ENCODE results near the gene HOXA13. TPM values are rescaled to one million over a fixed set of nuclear protein-coding genes. Genes with fewer than 3 reads are reported as not detected.

HOXA13 gene
- total RNA-seq, 2 experiments from 2014 or later = not detected

DNA sequence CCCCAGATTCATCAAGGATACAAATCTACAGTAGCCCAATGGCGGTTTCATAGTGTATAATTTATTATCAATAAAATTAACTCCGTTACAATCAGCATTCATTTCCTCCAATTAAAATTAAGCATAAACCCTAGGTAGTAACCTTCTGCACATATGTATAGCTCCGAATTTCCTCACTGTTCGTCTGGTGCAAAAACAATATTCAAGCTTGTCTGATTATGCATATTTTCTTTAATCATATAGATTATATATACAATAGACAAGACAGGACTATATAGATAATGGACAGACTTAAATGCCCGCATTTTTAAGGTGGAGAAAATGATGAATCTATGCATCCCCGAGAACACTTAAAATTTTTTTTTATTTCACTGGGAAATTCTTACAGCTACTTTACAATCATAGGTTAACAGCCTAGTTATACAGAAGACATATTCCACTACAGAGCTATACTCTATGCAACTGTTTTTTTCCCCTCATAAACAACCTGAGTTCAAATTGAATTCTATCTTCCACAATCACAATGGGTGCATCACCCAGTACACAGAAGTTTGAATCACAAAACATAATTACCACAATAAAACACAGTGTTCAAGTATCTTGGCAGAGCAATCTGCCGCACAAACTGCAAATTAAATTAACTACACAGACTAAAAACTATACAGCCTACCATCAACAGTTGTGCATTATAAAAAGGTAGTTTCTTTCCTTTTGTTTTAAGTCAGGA is 37.2 kb downstream of the HOXA13 start:
- no peaks in the 10 kb centered on the region for H3K9me3 Mint-ChIP-seq
- ATAC-seq (no peak), DNase-seq (no peak)
- POLR2A ChIA-PET = interaction anchor here (0.6 to 0.8 kb wide), 2 partner anchors 15 to 36 kb away, joined by 3 read pairs; no protein-coding TSS in a partner anchor
- CTCF ChIA-PET = interaction anchor here (0.6 to 4.5 kb wide), 9 partner anchors 12 to 1692 kb away, joined by 3 to 63 read pairs (median 6); partner anchors contain the start of genes HOXA10 and HOXA3
- H3K36me3 Mint-ChIP-seq (ENCODE audit: low read depth) = no peaks in the 10 kb centered on the region
- H3K4me3 Mint-ChIP-seq = no peak overlapping the region
- intact Hi-C loops (cut with micrococcal nuclease) = no loop called here
- peaks cover 29% of the 10 kb centered on the region for H3K4me1 Mint-ChIP-seq (ENCODE audit: low read depth)
- H3K27me3 Mint-ChIP-seq = peaks cover 80% of the 10 kb centered on the region
- no peak overlapping the region for H3K27ac Mint-ChIP-seq
- TF ChIP-seq, protein P1, sequence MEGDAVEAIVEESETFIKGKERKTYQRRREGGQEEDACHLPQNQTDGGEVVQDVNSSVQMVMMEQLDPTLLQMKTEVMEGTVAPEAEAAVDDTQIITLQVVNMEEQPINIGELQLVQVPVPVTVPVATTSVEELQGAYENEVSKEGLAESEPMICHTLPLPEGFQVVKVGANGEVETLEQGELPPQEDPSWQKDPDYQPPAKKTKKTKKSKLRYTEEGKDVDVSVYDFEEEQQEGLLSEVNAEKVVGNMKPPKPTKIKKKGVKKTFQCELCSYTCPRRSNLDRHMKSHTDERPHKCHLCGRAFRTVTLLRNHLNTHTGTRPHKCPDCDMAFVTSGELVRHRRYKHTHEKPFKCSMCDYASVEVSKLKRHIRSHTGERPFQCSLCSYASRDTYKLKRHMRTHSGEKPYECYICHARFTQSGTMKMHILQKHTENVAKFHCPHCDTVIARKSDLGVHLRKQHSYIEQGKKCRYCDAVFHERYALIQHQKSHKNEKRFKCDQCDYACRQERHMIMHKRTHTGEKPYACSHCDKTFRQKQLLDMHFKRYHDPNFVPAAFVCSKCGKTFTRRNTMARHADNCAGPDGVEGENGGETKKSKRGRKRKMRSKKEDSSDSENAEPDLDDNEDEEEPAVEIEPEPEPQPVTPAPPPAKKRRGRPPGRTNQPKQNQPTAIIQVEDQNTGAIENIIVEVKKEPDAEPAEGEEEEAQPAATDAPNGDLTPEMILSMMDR (IDR thresholded peaks at IDR 0.05) = no peak

DNA sequence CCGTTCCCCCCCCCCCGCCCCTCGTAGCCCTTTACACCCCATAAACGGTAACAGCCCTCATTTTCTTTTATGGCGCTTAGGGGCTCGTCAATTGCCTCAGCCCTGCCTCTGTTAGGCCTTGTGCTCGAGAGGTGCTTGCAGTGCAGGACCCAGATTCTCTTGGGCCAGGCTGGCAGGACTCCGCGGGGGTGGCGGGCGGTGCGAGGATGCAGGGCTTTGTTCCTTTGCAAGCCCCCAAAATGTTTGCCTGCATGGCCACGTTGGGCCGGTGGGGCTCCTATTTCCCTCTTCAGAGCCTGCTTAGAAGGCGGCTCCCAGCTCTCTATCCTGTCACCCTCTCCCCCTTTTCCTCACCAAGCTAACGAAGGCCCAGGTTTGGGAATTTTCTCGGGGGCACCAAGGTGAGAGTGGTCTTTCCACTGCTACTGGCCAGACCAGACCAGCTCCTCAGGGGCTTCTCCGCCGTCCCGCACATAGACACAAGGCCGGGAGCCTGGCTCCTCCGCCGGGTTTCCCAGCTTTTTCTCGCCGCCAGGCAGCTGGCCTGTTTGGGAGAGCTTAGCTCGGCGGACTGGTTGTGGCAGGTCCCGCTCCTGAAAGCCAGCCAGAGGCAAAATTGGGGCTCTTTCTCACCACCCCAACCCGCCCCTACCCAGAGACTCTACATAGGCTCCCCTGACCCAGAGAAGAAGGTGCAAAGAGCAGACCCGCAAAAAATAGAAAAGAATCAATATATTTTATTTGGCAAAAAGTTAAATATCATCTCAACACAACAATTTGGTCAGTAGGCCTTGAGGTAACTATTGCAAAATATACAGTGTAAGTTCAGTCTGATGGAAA is 38.0 kb downstream of the HOXA13 start:
- Mint-ChIP-seq H3K4me3 (no peak overlapping the region), H3K27me3 (peaks cover 80% of the 10 kb centered on the region), H3K36me3 (ENCODE audit: low read depth) (no peaks in the 10 kb centered on the region), H3K9me3 (no peaks in the 10 kb centered on the region), H3K4me1 (ENCODE audit: low read depth) (peaks cover 25% of the 10 kb centered on the region), H3K27ac (no peak overlapping the region)
- CTCF ChIA-PET = interaction anchor here (0.6 to 4.5 kb wide), 14 partner anchors 11 to 792 kb away, joined by 3 to 63 read pairs (median 6); partner anchors contain the start of genes HOXA10 and HOXA3
- DNase-seq (no peak), ATAC-seq (no peak)
- TF ChIP-seq, protein P1 (IDR thresholded peaks at IDR 0.05) = no peak
- POLR2A ChIA-PET = interaction anchor here (0.8 kb wide), 1 partner anchor 16 kb away, joined by 3 read pairs; no protein-coding TSS in a partner anchor
- intact Hi-C loops (cut with micrococcal nuclease) = loop anchor here (2.0 kb wide), 2 partner anchors 307 to 479 kb away; no protein-coding TSS in a partner anchor

DNA sequence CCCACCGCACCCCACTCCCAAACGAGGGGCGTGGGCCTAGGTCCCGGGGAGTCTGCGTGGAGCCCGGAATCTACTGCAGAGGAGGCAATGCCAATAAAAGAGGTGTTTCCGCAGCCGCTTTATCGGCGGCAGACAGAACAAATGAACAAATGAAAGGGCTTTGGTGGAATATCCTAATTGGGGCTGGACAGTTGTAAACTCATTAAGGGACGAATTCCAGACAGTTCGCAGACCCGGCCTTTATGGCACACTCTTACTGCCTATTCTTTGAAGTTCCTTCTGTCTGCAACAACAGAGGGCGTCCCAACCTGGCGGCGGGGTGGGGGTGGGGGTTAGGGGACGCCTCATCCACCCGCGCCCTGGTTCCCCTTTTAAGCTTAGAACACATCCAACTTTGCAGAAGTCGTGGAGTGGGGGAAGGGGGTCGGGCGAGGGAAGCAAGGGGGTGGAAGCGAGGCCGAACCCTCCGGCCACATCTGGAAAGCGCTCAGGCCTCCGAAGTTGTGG is 38.6 kb downstream of the HOXA13 start:
- peaks cover 78% of the 10 kb centered on the region for H3K27me3 Mint-ChIP-seq
- ATAC-seq (no peak), DNase-seq (no peak)
- no peak overlapping the region for H3K27ac Mint-ChIP-seq
- H3K36me3 Mint-ChIP-seq (ENCODE audit: low read depth) = no peaks in the 10 kb centered on the region
- H3K4me3 Mint-ChIP-seq = peak overlapping the region; percentile 59
- H3K4me1 Mint-ChIP-seq (ENCODE audit: low read depth) = peaks cover 28% of the 10 kb centered on the region
- ChIA-PET POLR2A (interaction anchor here (0.7 kb wide), 1 partner anchor 64 kb away, joined by 3 read pairs; no protein-coding TSS in a partner anchor), CTCF (interaction anchor here (0.6 to 4.5 kb wide), 40 partner anchors 10 to 1299 kb away, joined by 3 to 63 read pairs (median 4); partner anchors contain the start of genes HOXA10 and HOXA3)
- H3K9me3 Mint-ChIP-seq = no peaks in the 10 kb centered on the region
- TF ChIP-seq, protein P1 (IDR thresholded peaks at IDR 0.05) = peak; percentile 17
- intact Hi-C loops (cut with micrococcal nuclease) = loop anchor here (2.0 kb wide), 2 partner anchors 306 to 478 kb away; no protein-coding TSS in a partner anchor

DNA sequence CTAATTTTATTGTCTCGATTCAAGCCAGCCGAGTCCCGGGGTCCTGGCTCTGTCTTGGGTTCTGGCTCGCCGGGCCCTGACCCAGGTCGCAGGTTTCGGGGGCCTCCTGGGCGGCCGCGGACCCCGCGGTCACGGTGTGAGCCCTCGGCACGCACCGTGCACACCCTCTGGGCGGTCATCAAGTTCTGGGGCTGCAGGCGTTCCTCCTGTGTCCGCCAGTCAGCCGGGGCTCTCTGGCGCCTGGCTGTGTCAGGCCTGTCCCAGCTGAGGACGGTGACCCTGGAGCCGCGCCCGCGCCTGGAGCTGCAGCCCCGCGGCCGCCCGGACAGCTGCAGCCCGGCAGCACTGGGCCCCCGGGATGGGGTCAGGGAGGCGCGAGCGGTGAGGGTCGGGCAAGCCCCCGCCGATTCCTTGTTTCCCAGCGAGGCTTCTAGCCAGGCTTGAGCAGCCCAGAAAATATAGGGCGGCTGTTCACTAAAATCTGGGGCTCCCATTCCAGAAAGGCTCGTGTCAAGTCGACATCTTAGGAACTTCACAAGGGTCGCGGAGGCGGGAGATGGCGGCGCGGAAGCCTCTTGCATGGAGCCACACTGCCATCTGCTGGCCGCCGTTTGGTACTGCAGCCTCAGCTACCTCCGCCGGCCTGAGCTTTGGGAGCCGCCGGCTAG is 39.2 kb downstream of the HOXA13 start:
- Mint-ChIP-seq H3K9me3 (no peaks in the 10 kb centered on the region), H3K27ac (no peak overlapping the region), H3K36me3 (ENCODE audit: low read depth) (no peaks in the 10 kb centered on the region), H3K4me3 (peak overlapping the region; percentile 59), H3K27me3 (peaks cover 79% of the 10 kb centered on the region), H3K4me1 (ENCODE audit: low read depth) (peaks cover 27% of the 10 kb centered on the region)
- peak; percentile 89 for DNase-seq
- intact Hi-C loops (cut with micrococcal nuclease) = loop anchor here (2.0 kb wide), 2 partner anchors 306 to 478 kb away; no protein-coding TSS in a partner anchor
- TF ChIP-seq, protein P1 (IDR thresholded peaks at IDR 0.05) = peak; percentile 98
- peak; percentile 78 for ATAC-seq
- POLR2A ChIA-PET = interaction anchor here (0.7 kb wide), 1 partner anchor 63 kb away, joined by 3 read pairs; no protein-coding TSS in a partner anchor
- CTCF ChIA-PET = interaction anchor here (0.6 to 4.5 kb wide), 40 partner anchors 10 to 1298 kb away, joined by 3 to 63 read pairs (median 4); partner anchors contain the start of genes HOXA10 and HOXA3
